SK-N-SH (cell line): ENCODE results near the gene HNRNPUL1. TPM values are rescaled to one million over a fixed set of nuclear protein-coding genes. Genes with fewer than 3 reads are reported as not detected.

Source experiments
- ELF1 ChIP-seq: IDR thresholded peaks from 2 replicates; pipeline ENCODE4 v1.4.0; 2012
- FOSL2 ChIP-seq: IDR thresholded peaks from 2 replicates; pipeline ENCODE4 v1.4.0; 2012; ENCODE audit warnings: low read depth, mild to moderate bottlenecking, moderate library complexity, borderline replicate concordance
- FOXM1 ChIP-seq: IDR thresholded peaks from 2 replicates; pipeline ENCODE4 v1.4.0; 2012; ENCODE audit warnings: low read depth, mild to moderate bottlenecking
- GATA2 ChIP-seq: sonication (generic); formaldehyde crosslinking; IDR thresholded peaks from 2 replicates; pipeline ENCODE4 v1.5.0; 2020; ENCODE audit warnings: mild to moderate bottlenecking, missing genetic modification reagents
- IRF3 ChIP-seq: fragments of 150-350 bp; IDR thresholded peaks from 2 replicates; pipeline ENCODE4 v1.6.1; 2016; ENCODE audit warnings: mild to moderate bottlenecking, low read depth, low read length
- MAX ChIP-seq: IDR thresholded peaks from 2 replicates; pipeline ENCODE4 v1.4.0; 2012; ENCODE audit warnings: low read depth
- MEF2A ChIP-seq: IDR thresholded peaks from 2 replicates; pipeline ENCODE4 v1.4.0; 2012; ENCODE audit warnings: low read depth, borderline replicate concordance
- MXI1 ChIP-seq: IDR thresholded peaks from 2 replicates; pipeline ENCODE4 v1.6.1; 2012; ENCODE audit warnings: mild to moderate bottlenecking, low read depth, low read length, improper control_type of control experiment
- NRF1 ChIP-seq: IDR thresholded peaks from 2 replicates; pipeline ENCODE4 v1.6.1; 2012; ENCODE audit warnings: low read depth, mild to moderate bottlenecking, low read length
- POLR2AphosphoS5 ChIP-seq: IDR thresholded peaks from 2 replicates; pipeline ENCODE4 v1.6.1; 2012; ENCODE audit warnings: low read depth, low read length
- RAD21 ChIP-seq: IDR thresholded peaks from 2 replicates; pipeline ENCODE4 v1.6.1; 2012; ENCODE audit warnings: mild to moderate bottlenecking, low read length
- RCOR1 ChIP-seq: fragments of 150-350 bp; IDR thresholded peaks from 2 replicates; pipeline ENCODE4 v1.6.1; 2017; ENCODE audit warnings: antibody characterized with exemption, low read length
- REST ChIP-seq: IDR thresholded peaks from 2 replicates; pipeline ENCODE4 v1.6.1; 2012; ENCODE audit warnings: mild to moderate bottlenecking, low read depth, low read length, moderate library complexity
- RXRA ChIP-seq: IDR thresholded peaks from 2 replicates; pipeline ENCODE4 v1.4.0; 2012; ENCODE audit warnings: low read depth, mild to moderate bottlenecking, borderline replicate concordance
- SIN3A ChIP-seq: IDR thresholded peaks from 2 replicates; pipeline ENCODE4 v1.6.1; 2012; ENCODE audit warnings: low read depth, mild to moderate bottlenecking, low read length, moderate library complexity, borderline replicate concordance
- SMC3 ChIP-seq: IDR thresholded peaks from 2 replicates; pipeline ENCODE4 v1.6.1; 2012; ENCODE audit warnings: low read depth, low read length, improper control_type of control experiment
- TAF1 ChIP-seq: IDR thresholded peaks from 2 replicates; pipeline ENCODE4 v1.6.1; 2012; ENCODE audit warnings: low read depth, mild to moderate bottlenecking, low read length, moderate library complexity, borderline replicate concordance
- TCF12 ChIP-seq: IDR thresholded peaks from 2 replicates; pipeline ENCODE4 v1.4.0; 2012
- USF1 ChIP-seq: IDR thresholded peaks from 2 replicates; pipeline ENCODE4 v1.4.0; 2012; ENCODE audit warnings: low read depth, borderline replicate concordance
- YY1 ChIP-seq: IDR thresholded peaks from 2 replicates; pipeline ENCODE4 v1.4.0; 2012; ENCODE audit warnings: low read depth, mild to moderate bottlenecking
- ZBTB33 ChIP-seq: IDR thresholded peaks from 2 replicates; pipeline ENCODE4 v1.4.0; 2012; ENCODE audit warnings: low read depth, borderline replicate concordance
- polyA plus RNA-seq, 3 experiments: library from polyadenylated mRNA; depleted of rRNA; stranded (reverse); fragments of >200 nt; gene quantifications; 2 replicates each; pipeline ENCODE4 v1.2.3, GENCODE V29; 2012

The HNRNPUL1 gene
- polyA plus RNA-seq, 1 of the 3 experiments (the other 2 are of a cell fraction) = 41.5 TPM

- no peak for TF ChIP-seq SIN3A
- no peak for TF ChIP-seq REST
- peak; percentile 42; the same call in 1 of the 2 replicates for TF ChIP-seq RXRA
- TF ChIP-seq RAD21 = no peak
- no peak for TF ChIP-seq IRF3
- no peak for TF ChIP-seq ZBTB33
- no peak for TF ChIP-seq YY1
- no peak for TF ChIP-seq RCOR1
- TF ChIP-seq FOSL2 = no peak
- no peak for TF ChIP-seq USF1
- TF ChIP-seq GATA2 (CRISPR knock-in tag) = no peak
- TF ChIP-seq ELF1 = 0 out of 2 replicates have a peak, but pooled peaks have one; percentile 19
- TF ChIP-seq MEF2A = no peak
- TF ChIP-seq TAF1 = no peak
- TF ChIP-seq NRF1 = no peak
- TF ChIP-seq MAX = no peak
- TF ChIP-seq FOXM1 = no peak
- TF ChIP-seq SMC3 = no peak
- peak; percentile 27 for TF ChIP-seq TCF12
- peak; percentile 40; the same call in 1 of the 2 replicates for TF ChIP-seq MXI1
- TF ChIP-seq POLR2AphosphoS5 = no peak; the same call in 1 of the 2 replicates
These were observed 60.9 kb downstream of the HNRNPUL1 start (continued) for GRCh38 chr19:41324921-41325639.
